Osteocyte (in vitro differentiated cells): ENCODE data around the gene PAPPA2. TPM values are rescaled to one million over a fixed set of nuclear protein-coding genes. Genes with fewer than 3 reads are reported as not detected.

Experiments used
- DNase-seq: peaks from one replicate; pipeline ENCODE4 v3.0.0; 2021; ENCODE audit warnings: mixed read lengths; ENCODE audit not compliant: unreplicated experiment; ENCODE audit errors: extremely low spot score
- H3K27ac Mint-ChIP-seq: one replicate; pipeline ENCODE4 v1.8.0; 2021; ENCODE audit warnings: mild to moderate bottlenecking, mixed read lengths; ENCODE audit not compliant: unreplicated experiment
- H3K27me3 Mint-ChIP-seq: one replicate; pipeline ENCODE4 v1.8.0; 2021; ENCODE audit warnings: mixed read lengths; ENCODE audit not compliant: unreplicated experiment
- H3K36me3 Mint-ChIP-seq: one replicate; pipeline ENCODE4 v1.8.0; 2021; ENCODE audit warnings: mixed read lengths; ENCODE audit not compliant: unreplicated experiment
- H3K4me1 Mint-ChIP-seq: one replicate; pipeline ENCODE4 v1.8.0; 2021; ENCODE audit warnings: mixed read lengths; ENCODE audit not compliant: unreplicated experiment
- H3K4me3 Mint-ChIP-seq: one replicate; pipeline ENCODE4 v1.8.0; 2021; ENCODE audit warnings: mild to moderate bottlenecking, moderate library complexity, mixed read lengths; ENCODE audit not compliant: unreplicated experiment
- H3K9me3 Mint-ChIP-seq: one replicate; pipeline ENCODE4 v1.8.0; 2021; ENCODE audit warnings: mixed read lengths; ENCODE audit not compliant: unreplicated experiment
- CTCF ChIP-seq: fragments of 200-600 bp; sonication (generic); IDR thresholded peaks from 2 replicates; pipeline ENCODE4 v1.5.0; 2021; ENCODE audit warnings: antibody characterized with exemption, mild to moderate bottlenecking, moderate library complexity
- total RNA-seq: library from RNA; stranded (reverse); gene quantifications from 2 replicates; pipeline ENCODE4 v1.2.1, GENCODE V29; 2021

PAPPA2 gene
- total RNA-seq, 1 donor from 2014 or later = 0.35 TPM

GRCh38 chr1:176854758-176855745 lies 392.1 kb downstream of the PAPPA2 start:
- H3K4me3 Mint-ChIP-seq = no peak overlapping the region

GRCh38 chr1:176857632-176858031 lies 394.7 kb downstream of the PAPPA2 start:
- Mint-ChIP-seq H3K36me3 (no peaks in the 10 kb centered on the region), H3K4me1 (no peaks in the 10 kb centered on the region), H3K27me3 (no peaks in the 10 kb centered on the region), H3K27ac (no peak overlapping the region), H3K9me3 (no peaks in the 10 kb centered on the region), H3K4me3 (no peak overlapping the region)
- no peak for DNase-seq
- TF ChIP-seq CTCF = no peak

More at GRCh38 chr1:176854758-176855745, 392.1 kb downstream of the PAPPA2 start:
- no peak for DNase-seq
- no peak overlapping the region for H3K27ac Mint-ChIP-seq
- H3K27me3 Mint-ChIP-seq = no peaks in the 10 kb centered on the region
- H3K4me1 Mint-ChIP-seq = no peaks in the 10 kb centered on the region
- no peaks in the 10 kb centered on the region for H3K9me3 Mint-ChIP-seq
- TF ChIP-seq CTCF = no peak
- no peaks in the 10 kb centered on the region for H3K36me3 Mint-ChIP-seq

GRCh38 chr1:176858433-176858916 lies 395.5 kb downstream of the PAPPA2 start:
- Mint-ChIP-seq H3K27ac (no peak overlapping the region), H3K27me3 (no peaks in the 10 kb centered on the region), H3K4me3 (no peak overlapping the region), H3K36me3 (no peaks in the 10 kb centered on the region), H3K9me3 (no peaks in the 10 kb centered on the region), H3K4me1 (no peaks in the 10 kb centered on the region)
- no peak for DNase-seq
- TF ChIP-seq CTCF = no peak

GRCh38 chr1:176863613-176864012 lies 400.6 kb downstream of the PAPPA2 start:
- no peaks in the 10 kb centered on the region for H3K27me3 Mint-ChIP-seq
- H3K36me3 Mint-ChIP-seq = no peaks in the 10 kb centered on the region
- no peaks in the 10 kb centered on the region for H3K4me1 Mint-ChIP-seq
- H3K4me3 Mint-ChIP-seq = no peak overlapping the region
- no peak for DNase-seq
- H3K27ac Mint-ChIP-seq = no peak overlapping the region
- TF ChIP-seq CTCF = no peak
- H3K9me3 Mint-ChIP-seq = no peaks in the 10 kb centered on the region

- H3K4me3 Mint-ChIP-seq = no peak overlapping the region
- no peak for TF ChIP-seq CTCF
- H3K27ac Mint-ChIP-seq = no peak overlapping the region
- no peak for DNase-seq
- H3K9me3 Mint-ChIP-seq = no peaks in the 10 kb centered on the region
- H3K4me1 Mint-ChIP-seq = no peaks in the 10 kb centered on the region
- no peaks in the 10 kb centered on the region for H3K36me3 Mint-ChIP-seq
- no peaks in the 10 kb centered on the region for H3K27me3 Mint-ChIP-seq
Observed at GRCh38 chr1:176864211-176864610, 401.2 kb downstream of the PAPPA2 start.
